Peyer's patch (tissue), 4 donors: ENCODE data around the gene ARL15. TPM values are rescaled to one million over a fixed set of nuclear protein-coding genes. Genes with fewer than 3 reads are reported as not detected.

ENCODE experiments used
- DNase-seq, 3 donors: peaks; one replicate each; pipeline ENCODE4 v3.0.0-alpha.2; 2017 to 2019
- H3K27ac ChIP-seq, 4 donors: fragments of 200-600 bp; sonication (generic); one replicate each; pipeline ENCODE4 v1.5.1; 2016 to 2019
- H3K27me3 ChIP-seq, 2 donors: fragments of 200-600 bp; sonication (generic); one replicate each; pipeline ENCODE4 v1.5.1; 2019
- H3K36me3 ChIP-seq, 3 donors: fragments of 200-600 bp; sonication (generic); one replicate each; pipeline ENCODE4 v1.5.1; 2016 to 2019
- H3K4me1 ChIP-seq, 4 donors: fragments of 200-600 bp; sonication (generic); one replicate each; pipeline ENCODE4 v1.5.1; 2016 to 2019
- H3K4me3 ChIP-seq, 4 donors: fragments of 200-600 bp; sonication (generic); 1 replicate in 3 of 4; 2 replicates in 1 of 4; pipeline ENCODE4 v1.5.1; 2016 to 2019; ENCODE audit warnings: mild to moderate bottlenecking in 1 of 4
- H3K9me3 ChIP-seq, 4 donors: fragments of 200-600 bp; sonication (generic); one replicate each; pipeline ENCODE4 v1.5.1; 2016 to 2019; ENCODE audit warnings: mild to moderate bottlenecking in 1 of 4
- POLR2A ChIP-seq, 2 donors: fragments of 450-650 bp; IDR thresholded peaks; one replicate each; pipeline ENCODE4 v1.5.1; 2017; ENCODE audit warnings: antibody characterized with exemption in 2 of 2, mild to moderate bottlenecking in 2 of 2, moderate library complexity in 2 of 2
- total RNA-seq, 4 donors: library from RNA; depleted of rRNA; stranded (reverse); fragments of >200 nt; gene quantifications; one replicate each; pipeline ENCODE4 v1.1.0, GENCODE V29; 2016
- TF ChIP-seq, protein P1 (sequence below), 6 experiments: fragments of 450-650 bp in 4 of 6; fragments of 200-600 bp in 2 of 6; sonication (generic) in 1 of 6; IDR thresholded peaks; one replicate each; pipeline ENCODE4 v1.5.1; 2017 to 2019; ENCODE audit warnings: antibody characterized with exemption in 6 of 6, mild to moderate bottlenecking in 3 of 6, moderate library complexity in 1 of 6

The ARL15 gene
- total RNA-seq, 4 donors from 2014 or later, result 18.0 to 44.5 (median 38.7) TPM

DNA sequence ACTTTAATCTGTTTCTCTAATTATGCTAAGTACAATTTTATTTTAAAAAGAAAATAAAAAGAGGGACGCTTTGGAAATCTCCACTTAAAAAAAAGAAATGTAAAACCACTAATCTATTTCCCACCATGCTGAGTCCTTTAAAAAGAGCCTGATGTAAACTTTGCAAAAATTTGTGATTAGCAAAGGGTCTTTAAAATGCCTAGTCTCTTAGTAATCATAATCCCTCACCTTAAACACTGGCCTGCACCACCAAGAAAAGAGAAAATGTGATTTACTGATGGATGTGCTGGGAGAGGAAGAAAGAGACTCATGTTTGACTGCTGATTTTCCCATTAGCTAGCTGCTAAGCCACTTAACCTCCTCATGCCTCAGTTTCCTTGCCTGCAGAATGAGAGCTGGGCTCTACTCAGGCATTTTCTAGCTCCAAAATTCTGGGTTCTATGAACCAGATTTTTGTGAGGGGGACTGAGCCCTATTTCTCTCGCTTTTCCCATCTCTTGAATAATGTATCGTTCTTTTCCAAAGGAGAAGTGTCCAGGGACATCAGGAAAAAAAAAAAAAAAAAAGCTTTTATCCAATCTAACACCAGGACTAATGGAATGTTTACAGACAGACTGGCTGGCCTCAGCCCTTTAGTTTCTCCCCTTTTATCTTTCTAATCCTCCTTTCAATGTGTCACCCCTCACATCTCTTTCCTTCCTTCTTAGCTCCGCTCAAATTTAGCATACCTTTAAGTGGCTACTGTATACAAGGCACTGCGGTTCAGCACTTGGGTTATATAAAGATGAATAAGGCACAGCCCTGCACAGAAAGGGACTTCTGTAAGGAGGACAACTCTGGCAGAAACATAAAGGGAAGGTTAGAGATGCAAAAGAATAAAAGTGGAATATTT is 312.4 kb downstream of the ARL15 start:
- Histone ChIP-seq H3K27ac (no peak overlapping the region), H3K27me3 (no peaks in the 10 kb centered on the region), H3K9me3 (no peaks in the 10 kb centered on the region), H3K36me3 (no peaks in the 10 kb centered on the region), H3K4me1 (no peaks in the 10 kb centered on the region), H3K4me3 (no peak overlapping the region)
- no peak for TF ChIP-seq POLR2A (IDR thresholded peaks at IDR 0.05)
- TF ChIP-seq, protein P1, sequence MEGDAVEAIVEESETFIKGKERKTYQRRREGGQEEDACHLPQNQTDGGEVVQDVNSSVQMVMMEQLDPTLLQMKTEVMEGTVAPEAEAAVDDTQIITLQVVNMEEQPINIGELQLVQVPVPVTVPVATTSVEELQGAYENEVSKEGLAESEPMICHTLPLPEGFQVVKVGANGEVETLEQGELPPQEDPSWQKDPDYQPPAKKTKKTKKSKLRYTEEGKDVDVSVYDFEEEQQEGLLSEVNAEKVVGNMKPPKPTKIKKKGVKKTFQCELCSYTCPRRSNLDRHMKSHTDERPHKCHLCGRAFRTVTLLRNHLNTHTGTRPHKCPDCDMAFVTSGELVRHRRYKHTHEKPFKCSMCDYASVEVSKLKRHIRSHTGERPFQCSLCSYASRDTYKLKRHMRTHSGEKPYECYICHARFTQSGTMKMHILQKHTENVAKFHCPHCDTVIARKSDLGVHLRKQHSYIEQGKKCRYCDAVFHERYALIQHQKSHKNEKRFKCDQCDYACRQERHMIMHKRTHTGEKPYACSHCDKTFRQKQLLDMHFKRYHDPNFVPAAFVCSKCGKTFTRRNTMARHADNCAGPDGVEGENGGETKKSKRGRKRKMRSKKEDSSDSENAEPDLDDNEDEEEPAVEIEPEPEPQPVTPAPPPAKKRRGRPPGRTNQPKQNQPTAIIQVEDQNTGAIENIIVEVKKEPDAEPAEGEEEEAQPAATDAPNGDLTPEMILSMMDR (IDR thresholded peaks at IDR 0.05), result no peak
- DNase-seq, result no peak

DNA sequence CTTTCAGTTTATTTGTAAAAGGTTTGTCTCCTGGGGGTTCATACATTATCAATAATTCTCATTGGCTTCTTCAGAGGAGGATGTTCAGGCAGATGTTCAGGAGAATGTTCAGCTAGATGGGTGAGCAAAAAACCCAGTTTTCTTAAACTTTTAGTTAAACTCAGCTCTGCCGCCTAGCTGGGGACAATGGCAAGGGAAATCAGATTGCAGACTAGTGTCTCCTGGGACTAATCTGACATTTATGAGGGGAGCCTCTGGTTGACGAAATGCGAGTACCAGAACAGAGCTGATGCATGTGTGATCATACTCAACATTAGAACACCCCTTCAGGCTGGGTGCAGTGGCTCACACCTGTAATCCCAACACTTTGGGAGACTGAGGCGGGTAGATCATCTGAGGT is 314.4 kb downstream of the ARL15 start:
- Histone ChIP-seq H3K4me1 (no peaks in the 10 kb centered on the region), H3K27ac (no peak overlapping the region), H3K9me3 (no peaks in the 10 kb centered on the region), H3K27me3 (no peaks in the 10 kb centered on the region), H3K36me3 (no peaks in the 10 kb centered on the region), H3K4me3 (no peak overlapping the region)
- TF ChIP-seq, protein P1 (IDR thresholded peaks at IDR 0.05), result no peak
- TF ChIP-seq POLR2A (IDR thresholded peaks at IDR 0.05), result no peak
- DNase-seq, result no peak

DNA sequence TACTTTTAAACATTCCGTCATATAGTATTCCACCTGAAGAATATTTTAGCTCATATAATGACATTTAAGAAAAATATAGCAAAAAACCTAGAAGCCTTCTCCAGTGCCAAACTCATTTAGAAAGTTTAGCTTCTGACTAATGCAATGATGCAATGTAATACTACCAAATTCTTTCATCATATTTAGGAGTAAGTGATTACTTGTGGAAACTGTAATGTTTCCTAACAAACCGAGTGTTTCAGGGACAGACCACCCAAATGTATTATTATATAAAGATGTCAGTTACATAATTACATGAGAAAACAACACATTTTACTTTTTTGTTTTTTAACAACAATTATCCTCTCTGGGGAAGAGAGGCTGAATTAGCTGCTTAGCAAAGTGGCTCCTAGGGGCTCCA is 316.2 kb downstream of the ARL15 start:
- H3K36me3 ChIP-seq, result no peaks in the 10 kb centered on the region
- H3K4me3 ChIP-seq, result no peak overlapping the region
- no peaks in the 10 kb centered on the region for H3K9me3 ChIP-seq
- H3K27ac ChIP-seq, result no peak overlapping the region
- H3K4me1 ChIP-seq, result no peaks in the 10 kb centered on the region
- H3K27me3 ChIP-seq, result no peaks in the 10 kb centered on the region
- TF ChIP-seq, protein P1 (IDR thresholded peaks at IDR 0.05), result no peak
- TF ChIP-seq POLR2A (IDR thresholded peaks at IDR 0.05), result no peak
- no peak for DNase-seq

DNA sequence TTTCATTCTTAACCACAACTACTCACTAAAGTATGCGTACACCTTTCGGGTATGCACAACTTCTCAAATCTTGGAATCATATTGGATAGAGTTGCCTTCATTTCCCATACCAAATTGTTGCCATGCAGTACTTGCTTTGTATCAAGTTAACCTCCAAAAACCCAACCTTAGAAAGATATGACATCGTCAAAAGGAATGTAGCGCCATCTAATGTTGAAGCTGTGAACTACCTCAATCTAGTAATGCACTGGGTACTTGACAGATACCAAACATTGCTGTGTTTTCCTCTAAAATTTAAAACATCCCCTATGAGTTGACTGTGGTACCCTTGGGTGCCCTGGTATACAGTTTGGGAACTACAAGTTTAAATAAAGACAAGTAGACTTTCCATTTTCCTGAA is 318.4 kb downstream of the ARL15 start:
- Histone ChIP-seq H3K36me3 (no peaks in the 10 kb centered on the region), H3K4me3 (no peak overlapping the region), H3K9me3 (no peaks in the 10 kb centered on the region), H3K27me3 (no peaks in the 10 kb centered on the region), H3K4me1 (no peaks in the 10 kb centered on the region), H3K27ac (no peak overlapping the region)
- DNase-seq, result no peak
- TF ChIP-seq, protein P1 (IDR thresholded peaks at IDR 0.05), result peak in 2 of 6 experiments; percentile 4 to 19
- TF ChIP-seq POLR2A (IDR thresholded peaks at IDR 0.05), result no peak

DNA sequence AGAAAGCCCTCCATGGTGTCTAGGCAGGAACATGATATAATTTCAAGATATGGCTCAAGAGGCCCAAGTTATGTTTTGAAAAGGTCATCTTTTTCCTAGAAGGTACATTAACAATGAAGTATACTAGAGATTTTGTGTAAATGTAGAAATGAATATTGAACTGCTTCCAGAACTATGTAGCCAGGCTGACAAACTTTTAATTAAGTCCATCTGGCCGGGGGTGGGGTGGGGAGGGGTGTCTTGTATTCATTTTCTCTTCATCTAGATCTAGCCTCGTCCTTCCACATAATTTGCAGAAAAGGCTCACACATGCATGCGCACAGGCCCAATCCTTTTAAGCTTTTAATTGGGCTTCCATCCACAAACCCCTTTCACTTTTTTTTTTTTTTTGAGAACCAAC is 323.3 kb downstream of the ARL15 start:
- TF ChIP-seq, protein P1 (IDR thresholded peaks at IDR 0.05), result no peak
- TF ChIP-seq POLR2A (IDR thresholded peaks at IDR 0.05), result no peak
- Histone ChIP-seq H3K9me3 (no peaks in the 10 kb centered on the region), H3K36me3 (no peaks in the 10 kb centered on the region), H3K4me1 (no peaks in the 10 kb centered on the region), H3K27me3 (no peaks in the 10 kb centered on the region), H3K4me3 (no peak overlapping the region), H3K27ac (no peak overlapping the region)
- DNase-seq, result no peak
